ENCODE data around the gene ACAP3.
A peak's percentile ranks its signal among the peaks of the same experiment; 100 is the strongest.

Gene ACAP3

GRCh38 chr1:1284221-1285101 lies 23.3 kb downstream of the ACAP3 start:
- DNase-seq: no peak

DNA sequence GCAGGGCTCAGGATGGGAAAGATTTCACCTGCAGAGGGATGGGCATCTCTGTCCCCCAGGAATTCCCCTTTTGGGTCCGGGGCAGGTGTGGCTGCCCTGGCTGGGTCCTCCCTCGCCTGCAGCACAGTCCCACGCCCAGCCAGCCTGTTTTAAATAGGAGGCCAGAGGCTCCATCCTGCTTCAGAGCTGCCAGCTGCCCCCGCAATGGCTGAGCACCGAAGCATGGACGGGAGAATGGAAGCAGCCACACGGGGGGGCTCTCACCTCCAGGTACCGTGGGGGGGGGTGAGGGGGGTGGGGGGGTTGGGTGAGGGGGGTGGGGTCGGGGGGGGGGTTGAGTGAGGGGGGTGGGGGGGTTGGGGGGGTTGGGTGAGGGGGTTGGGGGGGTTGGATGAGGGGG lies 23.9 kb downstream of the ACAP3 start:
- no peak for DNase-seq

- DNase-seq: no peak
These were observed 24.7 kb downstream of the ACAP3 start for GRCh38 chr1:1282998-1283397.

DNA sequence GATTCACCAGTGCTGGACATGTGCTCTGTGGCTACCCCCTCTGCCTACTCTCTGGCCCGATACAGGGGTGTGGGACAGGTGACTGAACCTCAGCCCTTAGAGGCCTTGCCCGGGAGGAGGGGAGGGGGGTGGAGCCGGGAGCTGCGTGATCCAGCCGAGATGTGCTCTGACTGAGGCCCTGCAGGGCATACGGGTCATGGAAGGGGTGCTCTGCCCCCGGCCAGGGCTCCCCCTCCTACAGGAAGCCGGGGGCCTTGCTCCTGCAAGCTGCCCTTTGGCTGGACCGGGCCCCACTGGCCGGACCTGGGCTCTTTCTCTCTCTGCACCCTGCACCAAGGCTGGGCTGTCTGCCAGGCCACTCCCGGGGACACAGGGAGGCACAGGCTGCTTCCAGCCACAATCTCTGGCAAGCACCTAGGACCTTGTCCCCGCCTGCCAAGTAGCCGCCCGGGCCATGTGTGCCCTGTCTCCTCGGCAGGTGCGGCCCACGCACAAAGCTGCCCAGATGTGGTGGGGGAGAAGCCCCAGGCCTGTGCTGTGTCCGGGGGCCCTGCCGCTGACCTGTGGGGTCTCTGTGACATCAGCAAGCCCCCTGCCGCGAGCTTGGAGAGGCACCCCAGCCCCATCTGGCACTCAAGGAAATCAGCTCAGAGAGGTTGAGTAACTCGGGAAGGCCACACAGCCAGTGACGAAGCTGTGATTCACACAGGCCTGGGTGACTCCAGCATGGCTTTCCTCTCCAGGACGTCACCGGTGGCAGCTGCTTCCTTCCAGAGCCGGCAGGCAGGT lies 26.0 kb downstream of the ACAP3 start:
- no peak for DNase-seq

DNA sequence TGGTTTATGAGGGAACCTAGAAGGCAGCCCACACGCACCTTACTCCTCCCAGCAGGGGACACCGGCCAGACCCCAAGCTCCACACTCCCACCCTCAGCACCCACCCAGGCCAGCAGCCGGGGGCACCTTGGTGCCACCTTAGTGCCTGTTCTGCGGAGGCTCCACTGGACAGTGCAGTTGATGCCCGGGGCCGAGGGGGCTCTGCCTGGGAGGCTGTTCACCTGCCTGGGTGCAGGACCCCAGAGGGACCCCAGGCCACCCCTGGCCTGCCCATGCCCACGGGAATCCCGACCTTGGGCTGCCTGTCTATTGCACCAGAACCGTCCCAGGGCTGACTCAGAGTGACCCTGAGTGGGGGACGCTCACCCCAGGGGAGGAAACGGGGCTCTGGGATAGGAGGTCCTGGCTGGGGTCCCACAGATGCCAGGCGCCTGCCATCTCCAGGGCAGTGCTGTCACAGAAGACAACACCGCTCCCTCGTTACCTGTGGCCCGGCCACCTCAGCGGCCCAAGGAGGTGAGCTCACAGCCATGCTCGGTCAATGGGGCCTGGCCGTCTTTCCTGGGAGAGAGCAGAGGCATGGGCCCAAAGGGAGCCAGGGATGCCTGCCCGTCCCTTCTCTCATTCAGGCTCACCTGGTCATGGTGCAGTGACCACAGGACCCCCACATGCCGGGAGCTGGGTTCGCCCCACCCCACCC lies 26.8 kb downstream of the ACAP3 start:
- DNase-seq: no peak

- no peak for DNase-seq
These were observed 28.7 kb downstream of the ACAP3 start for GRCh38 chr1:1279028-1279427.

GRCh38 chr1:1278620-1279019 lies 29.1 kb downstream of the ACAP3 start:
- DNase-seq: no peak

- DNase-seq: no peak
These were observed 31.9 kb downstream of the ACAP3 start for GRCh38 chr1:1275836-1276235.

DNA sequence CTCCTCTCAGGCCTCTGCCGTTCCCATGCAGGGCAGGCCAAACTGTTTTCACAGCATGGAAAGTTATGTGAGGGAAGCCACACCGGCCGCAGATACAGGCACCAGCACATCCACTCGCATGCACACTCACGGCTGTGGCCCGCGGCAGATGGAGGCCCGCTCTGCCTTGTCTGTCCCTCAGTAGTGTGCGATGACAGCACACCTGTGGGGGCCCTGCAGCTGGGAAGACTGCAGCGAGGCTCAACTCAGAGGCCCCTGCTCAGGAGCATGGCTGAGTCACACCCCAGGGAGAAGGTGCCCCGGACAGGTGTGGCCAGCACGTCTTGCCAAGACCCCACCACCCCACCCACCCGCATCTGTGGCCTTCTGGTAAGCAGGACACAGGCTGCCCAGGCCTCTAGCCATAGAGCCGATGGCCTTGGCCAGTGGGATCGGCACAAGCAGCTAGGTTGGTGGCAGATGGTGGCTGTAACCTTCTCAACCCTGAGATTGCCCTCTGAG lies 32.7 kb downstream of the ACAP3 start:
- DNase-seq: no peak

DNA sequence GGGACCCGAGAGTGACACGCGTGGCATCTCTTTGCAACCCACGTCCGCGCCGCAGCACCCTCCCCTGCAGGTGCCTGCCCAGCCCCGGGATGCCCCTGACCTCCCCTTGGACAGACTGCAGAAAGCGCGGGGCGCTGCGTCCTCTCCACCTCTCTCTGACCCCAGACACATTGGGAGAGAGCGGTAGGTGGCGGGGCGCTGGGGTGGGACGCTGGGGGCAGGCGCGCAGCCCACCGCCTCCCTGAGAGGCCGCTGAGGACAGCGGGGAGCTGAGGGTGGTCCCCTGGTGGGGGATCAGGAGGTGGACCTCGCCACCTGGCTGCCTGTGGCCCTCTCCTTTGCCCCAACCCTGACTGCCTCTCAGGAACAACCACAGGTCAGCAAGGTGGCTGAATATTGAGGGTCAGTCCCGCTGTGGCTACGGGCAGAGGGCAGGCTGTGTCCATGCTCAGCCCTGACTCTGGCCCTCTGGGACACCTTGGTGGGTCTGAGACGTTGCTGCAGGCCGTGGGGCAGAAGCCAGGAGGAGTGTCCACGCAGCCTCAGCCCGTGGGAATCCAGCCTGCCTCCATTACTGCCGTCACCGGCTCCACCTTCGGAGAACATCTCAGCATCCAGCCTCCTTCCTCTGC lies 33.3 kb downstream of the ACAP3 start:
- DNase-seq: peak; percentile 75

DNA sequence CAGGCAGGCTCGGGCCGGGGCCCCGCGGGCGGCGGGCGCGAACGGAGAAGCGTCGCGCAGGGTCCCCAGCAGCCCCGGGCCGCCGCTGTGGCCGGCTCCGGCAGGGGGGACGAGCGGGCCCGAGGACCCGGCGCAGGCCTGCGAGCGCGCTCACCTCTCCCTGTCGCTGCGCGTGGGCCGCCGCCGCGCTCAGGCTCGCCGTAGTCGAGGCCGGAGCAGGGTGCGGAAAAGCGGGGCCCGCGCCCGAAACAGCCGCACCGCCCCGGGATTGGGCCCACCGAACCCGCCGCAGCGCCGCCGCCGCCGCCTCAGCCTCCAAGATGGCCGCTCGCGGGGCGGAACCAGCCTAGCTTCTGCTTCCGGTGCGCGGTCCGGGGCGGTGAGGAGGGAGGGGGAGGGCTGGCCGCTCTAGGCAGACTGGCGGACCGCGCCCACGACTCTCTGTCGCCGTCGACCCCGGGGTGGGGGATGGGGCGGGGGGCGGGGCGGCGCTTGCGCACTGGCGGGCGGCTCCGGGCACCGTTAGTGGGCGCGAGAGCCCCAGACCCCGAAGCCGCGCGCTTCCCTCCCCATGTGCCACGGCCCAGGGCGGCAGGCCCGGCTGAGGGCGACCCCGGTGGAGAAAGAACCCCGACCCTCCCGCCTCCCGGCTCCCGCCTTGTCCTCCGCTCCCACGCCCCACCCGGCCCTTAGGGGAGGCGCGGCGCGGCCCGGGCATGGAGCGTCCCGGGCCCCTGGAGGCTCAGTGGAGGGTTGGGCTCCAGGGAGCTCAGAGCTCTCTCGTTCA lies 34.0 kb downstream of the ACAP3 start, which contains the start of gene UBE2J2:
TSS of gene UBE2J2 (minus strand) at position 343 of the 787 bp plus-strand sequence. CDS start 5,862 bp downstream, outside the sequence.
- DNase-seq: peak; percentile 80

- DNase-seq: no peak
These were observed 34.6 kb downstream of the ACAP3 start for GRCh38 chr1:1273209-1273511.

GRCh38 chr1:1272341-1273208 lies 35.2 kb downstream of the ACAP3 start:
- DNase-seq: no peak

- no peak for DNase-seq
These were observed 36.9 kb downstream of the ACAP3 start for GRCh38 chr1:1270813-1271212.

DNA sequence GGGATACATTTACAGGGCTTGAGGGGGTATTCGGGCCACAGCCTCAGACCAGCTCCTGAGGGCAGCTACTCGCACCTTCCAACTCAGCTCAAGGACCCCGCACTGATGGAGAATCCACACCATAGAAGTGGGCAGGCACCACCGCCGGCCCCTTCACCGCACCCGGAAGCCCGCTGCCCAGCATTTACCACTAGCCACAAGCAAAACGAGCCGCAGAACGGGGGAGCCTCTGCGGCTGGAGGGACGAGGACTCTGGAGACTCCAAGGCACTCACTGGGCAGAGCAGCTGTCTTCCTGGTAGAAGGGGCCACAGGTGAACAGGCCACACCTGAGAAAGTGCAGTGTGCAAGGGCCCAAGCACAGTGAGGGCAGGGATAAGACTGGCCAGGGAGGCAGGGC lies 39.4 kb downstream of the ACAP3 start:
- no peak for DNase-seq

DNA sequence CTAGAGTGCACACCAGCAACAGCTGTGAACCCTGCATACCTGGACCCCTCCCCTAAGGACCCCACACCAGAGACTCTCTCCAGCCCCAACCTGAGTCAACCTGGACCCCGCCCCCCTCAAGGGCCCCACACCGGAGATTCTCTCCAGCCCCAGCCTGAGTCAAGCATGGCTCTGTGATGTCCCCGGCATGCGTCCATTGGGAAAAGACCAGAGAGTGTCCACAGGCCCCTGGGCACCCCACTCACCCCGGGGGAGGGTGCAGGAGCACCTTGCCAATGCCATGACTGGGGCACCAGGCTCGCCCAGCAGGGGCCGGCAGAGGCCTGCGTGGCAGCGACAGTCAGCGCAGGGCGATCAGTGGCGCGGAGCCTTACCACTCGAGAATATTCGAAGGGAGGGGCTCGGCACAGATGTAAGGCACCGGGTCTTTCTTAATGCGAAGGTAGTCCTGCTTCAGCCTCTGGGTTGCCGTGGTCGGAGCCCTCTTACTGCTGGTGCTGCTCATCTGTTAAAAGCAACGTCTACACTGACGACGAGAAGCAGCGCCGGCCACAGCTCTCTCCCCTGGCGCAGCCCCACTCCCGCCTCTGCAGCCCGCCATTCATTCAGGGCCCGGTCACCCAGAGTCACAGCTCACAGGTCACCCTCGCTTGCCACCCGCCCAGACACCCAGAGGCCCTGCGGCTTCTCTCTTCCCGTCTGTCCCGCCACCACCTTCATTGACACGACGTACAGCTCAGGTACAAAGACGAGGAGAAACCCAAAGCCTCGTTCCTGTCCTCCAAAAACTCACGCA lies 40.0 kb downstream of the ACAP3 start:
- DNase-seq: no peak

DNA sequence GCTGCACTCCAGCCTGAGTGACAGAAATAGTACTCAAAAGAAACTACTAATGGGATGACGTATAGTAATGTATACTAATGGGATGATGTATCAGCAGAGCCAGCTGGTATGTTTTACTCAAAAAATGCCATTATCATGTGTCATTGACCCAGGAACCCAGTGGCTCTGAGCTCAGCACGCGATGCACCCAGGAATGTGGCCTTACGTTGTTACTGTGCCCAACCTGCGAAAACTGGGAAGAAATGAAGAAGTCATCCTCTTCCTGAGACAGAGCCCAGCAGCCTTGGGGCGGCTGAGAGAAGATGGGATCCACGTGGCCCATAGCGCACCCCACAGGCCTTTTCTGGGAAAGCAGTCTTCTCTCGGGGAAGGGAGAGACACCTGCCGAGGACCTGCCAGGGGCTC lies 42.9 kb downstream of the ACAP3 start:
- no peak for DNase-seq

GRCh38 chr1:1264026-1264425 lies 43.7 kb downstream of the ACAP3 start:
- no peak for DNase-seq

- DNase-seq: no peak
These were observed 45.0 kb downstream of the ACAP3 start for GRCh38 chr1:1262758-1263157.

- no peak for DNase-seq
These were observed 45.7 kb downstream of the ACAP3 start for GRCh38 chr1:1262071-1262470.
